Lower leg skin (tissue), 3 donors: ENCODE data around the gene TOP2B.

Experiments
- CTCF ChIP-seq, 3 donors: fragments of 450-650 bp; IDR thresholded peaks; one replicate each; pipeline ENCODE4 v1.5.1; 2016; ENCODE audit warnings: antibody characterized with exemption in 3 of 3, mild to moderate bottlenecking in 3 of 3, moderate library complexity in 2 of 3
- POLR2A ChIP-seq, 2 donors: fragments of 450-650 bp; IDR thresholded peaks; one replicate each; pipeline ENCODE4 v1.6.1; 2016 to 2017; ENCODE audit warnings: antibody characterized with exemption in 2 of 2, mild to moderate bottlenecking in 1 of 2, moderate library complexity in 1 of 2

DNA sequence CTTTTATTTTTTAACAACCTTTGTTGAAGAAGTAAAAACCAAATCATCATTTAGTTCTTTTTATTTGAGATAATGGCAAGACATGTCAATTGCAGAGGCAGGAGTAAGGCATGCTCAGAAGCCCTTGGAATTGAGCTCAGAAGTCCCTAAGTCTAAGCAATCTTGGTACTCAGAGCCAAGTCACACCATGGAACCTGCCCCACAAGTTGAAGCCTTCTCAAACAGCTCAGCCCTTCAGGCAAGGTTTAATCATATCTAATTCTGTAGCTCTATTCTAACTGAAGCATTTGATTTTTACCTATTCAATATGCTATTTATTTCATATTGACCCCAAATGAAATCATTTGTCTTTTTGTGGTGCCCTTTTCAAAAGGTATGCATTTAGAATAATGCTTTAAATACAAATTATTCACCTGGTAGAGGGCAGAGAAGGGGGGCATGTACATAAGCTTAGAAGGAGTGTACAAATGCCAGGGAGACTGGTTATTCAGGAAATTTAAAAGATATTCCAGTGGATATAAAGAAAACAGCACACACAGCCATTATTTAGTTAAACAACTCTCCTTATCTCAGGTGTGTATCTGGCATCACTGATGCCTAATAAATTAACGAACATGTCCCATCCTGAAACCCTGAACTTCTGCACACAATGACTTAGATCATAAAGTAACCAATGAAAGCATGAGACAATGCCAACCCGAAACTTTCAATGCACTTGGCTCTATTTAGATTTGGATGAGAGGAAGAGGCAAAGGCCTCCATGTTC, 26.2 kb upstream of the TOP2B start:
- TF ChIP-seq CTCF (IDR thresholded peaks at IDR 0.05): no peak
- no peak for TF ChIP-seq POLR2A (IDR thresholded peaks at IDR 0.05)
